ENCODE results near the gene FUT3.

- TF ChIP-seq, protein P1, sequence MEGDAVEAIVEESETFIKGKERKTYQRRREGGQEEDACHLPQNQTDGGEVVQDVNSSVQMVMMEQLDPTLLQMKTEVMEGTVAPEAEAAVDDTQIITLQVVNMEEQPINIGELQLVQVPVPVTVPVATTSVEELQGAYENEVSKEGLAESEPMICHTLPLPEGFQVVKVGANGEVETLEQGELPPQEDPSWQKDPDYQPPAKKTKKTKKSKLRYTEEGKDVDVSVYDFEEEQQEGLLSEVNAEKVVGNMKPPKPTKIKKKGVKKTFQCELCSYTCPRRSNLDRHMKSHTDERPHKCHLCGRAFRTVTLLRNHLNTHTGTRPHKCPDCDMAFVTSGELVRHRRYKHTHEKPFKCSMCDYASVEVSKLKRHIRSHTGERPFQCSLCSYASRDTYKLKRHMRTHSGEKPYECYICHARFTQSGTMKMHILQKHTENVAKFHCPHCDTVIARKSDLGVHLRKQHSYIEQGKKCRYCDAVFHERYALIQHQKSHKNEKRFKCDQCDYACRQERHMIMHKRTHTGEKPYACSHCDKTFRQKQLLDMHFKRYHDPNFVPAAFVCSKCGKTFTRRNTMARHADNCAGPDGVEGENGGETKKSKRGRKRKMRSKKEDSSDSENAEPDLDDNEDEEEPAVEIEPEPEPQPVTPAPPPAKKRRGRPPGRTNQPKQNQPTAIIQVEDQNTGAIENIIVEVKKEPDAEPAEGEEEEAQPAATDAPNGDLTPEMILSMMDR (IDR thresholded peaks at IDR 0.05): no peak
- TF ChIP-seq POLR2A (IDR thresholded peaks at IDR 0.05) (no peak), EP300 (IDR thresholded peaks at IDR 0.05) (no peak)
Observed at GRCh38 chr19:5798244-5798643, 53.0 kb downstream of the FUT3 start.

Measured in tibial nerve (tissue), 4 donors.